HG03378 (cell line): Measurements from ENCODE around the gene BORCS6.
"Not testable (repeated sequence)": the region's sequence is repeated elsewhere in the genome, so short reads cannot be mapped to it uniquely, and the experiment has no call there.

Experiments
- ATAC-seq: cut with Tn5 transposase; IDR thresholded peaks from one replicate; pipeline ENCODE4 v1.9.1; 2021; ENCODE audit warnings: mild to moderate bottlenecking, moderate library complexity; ENCODE audit not compliant: unreplicated experiment

Gene BORCS6

DNA sequence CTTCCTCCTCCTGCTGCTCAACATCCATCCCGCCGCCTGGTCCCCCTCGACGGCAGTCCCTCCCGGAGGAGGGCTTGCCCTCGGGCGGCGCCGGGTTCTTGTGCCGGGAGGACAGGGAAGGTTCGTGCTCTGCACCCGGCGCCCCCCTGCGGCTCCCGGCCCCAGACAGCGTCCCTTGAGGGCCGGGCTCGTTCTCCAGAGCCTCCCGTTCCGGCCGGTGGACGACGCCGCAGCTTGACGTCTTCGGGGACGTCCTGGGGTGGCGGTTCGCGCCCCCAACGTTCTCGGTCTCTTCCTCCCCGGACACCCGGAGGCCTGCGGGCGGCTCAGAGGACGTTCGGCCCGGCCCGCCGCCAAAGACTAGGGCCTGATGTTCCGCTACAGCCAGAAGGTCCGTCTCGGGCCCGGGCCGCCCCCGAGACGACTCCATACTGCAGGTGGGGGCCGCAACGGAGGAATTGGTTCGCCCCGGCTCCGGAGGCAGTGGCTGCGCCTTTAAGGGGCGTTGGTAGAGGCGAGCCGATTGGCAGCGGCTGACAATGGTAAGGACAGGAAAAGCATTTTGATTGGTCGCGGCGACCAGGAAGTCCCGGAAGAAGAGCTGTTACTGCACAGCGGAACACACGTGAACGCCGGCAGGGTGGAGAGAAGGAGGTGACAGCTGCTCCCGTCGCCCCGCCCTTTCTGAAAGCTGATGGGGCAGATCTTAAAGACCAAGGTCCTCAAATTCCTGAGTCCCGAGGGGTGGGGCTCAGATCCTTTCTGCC, at the start of gene BORCS6:
Gene BORCS6 (minus strand): TSS at position 470 of the 767 bp plus-strand sequence. CDS start 40 bp downstream, at position 430.
- peak; percentile 45 for ATAC-seq

DNA sequence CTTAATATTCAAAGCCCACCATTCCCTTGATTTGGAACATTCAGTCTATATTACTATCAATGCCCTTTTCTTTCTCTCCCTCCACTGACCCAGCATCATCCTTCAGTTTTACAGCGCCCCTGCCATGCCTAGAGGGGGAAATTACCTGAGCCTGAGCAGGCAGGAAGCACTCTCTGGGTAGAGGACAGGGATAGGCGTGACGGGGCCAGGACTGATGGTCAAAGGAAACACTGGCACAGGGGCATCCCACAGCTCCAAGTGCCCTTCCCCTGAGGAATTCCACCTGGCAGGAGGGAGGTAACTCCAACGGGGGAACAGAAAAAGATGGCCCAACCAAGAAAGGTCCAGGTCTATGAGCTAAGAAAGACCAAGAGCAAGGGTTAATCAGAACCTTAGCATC, 47.9 kb upstream of the BORCS6 start:
- no peak for ATAC-seq

GRCh38 chr17:8237175-8237574, 47.2 kb upstream of the BORCS6 start:
- ATAC-seq = no peak

DNA sequence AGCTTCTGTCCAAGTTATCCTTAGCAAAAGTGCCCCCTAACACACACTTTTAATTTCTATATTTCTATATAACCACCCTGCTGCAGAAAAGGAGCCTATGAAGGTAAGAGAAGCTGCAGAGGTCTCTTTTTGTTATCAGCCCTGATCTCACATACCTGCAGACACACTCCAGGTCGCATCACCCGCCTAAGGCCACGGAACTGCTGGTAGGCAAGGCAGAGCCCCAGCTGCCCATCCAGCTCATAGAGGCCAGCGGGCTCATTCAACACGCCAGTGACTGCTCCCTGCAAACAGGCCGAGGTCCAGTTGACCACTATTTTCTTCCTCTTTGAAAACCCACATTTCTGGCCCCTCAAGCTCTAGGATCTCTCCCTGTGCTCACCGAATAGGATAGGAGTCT, 45.7 kb upstream of the BORCS6 start:
- ATAC-seq = no peak

DNA sequence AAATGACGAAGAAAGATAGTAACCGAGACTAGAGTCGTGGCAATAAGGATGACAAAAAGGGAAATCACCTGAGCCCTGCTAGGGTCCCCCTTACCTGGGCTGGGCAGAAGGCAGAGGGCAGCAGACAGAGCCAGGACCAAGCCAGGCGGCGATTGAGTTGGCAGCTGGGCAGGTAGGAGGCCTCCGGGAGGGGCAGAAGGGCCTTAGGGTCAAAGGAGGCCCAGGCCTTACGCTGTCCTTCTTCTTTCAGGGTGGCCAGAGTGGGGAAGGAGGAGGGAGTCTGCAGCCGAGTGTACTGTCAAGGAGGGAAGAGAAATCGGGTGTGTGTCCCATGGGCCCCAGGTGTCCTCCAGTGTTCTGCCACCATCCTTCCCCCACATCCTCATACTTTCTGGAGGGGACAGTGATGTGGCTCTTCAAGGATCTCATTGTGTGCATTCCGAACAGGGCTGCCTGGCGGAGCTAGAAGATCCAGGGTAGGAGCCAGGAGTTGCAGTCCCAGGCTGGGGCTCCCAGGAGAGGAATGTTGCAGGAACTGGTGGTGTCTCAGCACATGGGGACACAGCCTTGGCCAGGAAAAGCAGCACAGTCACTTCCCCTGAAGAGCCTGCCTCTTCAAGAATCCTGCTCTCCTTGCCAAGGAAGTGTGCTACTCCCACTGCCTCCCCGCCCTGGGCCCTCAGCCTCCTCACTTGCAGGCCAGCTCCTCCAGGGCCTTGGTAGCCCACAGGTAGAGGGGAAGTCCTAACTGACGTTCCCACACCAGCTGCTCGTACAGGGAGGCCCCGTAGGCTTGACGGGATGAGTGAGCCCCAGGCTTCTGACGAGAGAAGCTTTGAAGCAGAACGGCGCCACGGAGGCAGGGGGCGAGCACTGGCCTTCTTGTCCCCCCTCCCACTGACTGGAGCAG, 44.6 kb upstream of the BORCS6 start:
- no peak for ATAC-seq

DNA sequence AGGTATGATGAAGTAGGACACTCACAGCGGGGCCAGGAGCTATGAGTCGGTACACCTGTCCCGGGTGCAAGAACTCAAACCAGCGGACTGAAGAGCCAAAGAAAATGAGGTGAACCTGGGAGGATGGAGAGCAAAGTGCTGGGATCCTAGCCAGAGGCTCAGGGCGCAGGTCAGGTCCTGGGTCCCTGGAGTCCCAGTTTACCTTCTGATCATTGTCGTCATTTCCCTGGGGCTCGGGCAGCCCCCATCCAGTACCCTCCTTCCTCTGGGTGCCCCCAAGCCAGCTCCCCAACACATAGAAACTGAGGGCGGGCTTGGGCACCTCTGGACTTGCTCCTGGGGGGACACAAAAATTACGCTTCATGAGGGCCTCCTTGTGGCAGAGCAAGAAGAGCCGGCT, 41.7 kb upstream of the BORCS6 start:
- no peak for ATAC-seq

- no peak for ATAC-seq
Observed at GRCh38 chr17:8227238-8227581, 37.2 kb upstream of the BORCS6 start.

GRCh38 chr17:8226536-8227237, 36.7 kb upstream of the BORCS6 start:
- no peak for ATAC-seq

DNA sequence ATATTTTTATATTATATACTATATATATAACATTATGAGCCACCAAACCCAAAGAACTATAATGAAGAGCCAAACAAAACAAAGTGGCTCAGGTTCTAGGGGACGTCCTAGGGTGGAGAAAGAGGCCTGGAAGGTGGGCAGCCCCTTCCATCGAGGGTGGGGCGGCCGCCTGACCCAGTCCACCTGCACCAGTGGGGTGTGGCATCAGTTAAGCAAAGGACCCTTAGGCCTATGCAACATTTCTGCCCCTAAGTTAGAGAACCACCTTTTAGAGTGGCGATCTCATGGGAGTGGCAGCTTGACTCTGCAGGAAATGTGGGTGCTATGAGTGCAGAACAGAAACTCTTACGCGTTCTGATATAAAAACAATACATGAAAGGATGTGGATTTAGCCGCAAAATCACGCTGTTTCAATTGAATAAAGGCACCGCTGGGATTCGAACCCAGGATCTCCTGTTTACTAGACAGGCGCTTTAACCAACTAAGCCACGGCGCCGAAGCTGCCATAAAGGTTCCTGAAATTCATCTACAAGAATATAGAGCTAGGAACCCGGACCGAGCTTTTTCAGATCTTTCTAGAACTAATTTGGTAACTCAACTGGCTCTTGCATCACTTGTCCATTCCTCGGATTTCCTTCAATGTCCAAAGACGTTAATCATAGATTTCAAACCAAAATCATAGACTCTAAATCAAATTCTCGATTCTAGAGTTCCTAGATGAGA, 36.0 kb upstream of the BORCS6 start:
- ATAC-seq = no peak

- ATAC-seq = no peak
Observed at GRCh38 chr17:8224891-8225812, 35.2 kb upstream of the BORCS6 start.

DNA sequence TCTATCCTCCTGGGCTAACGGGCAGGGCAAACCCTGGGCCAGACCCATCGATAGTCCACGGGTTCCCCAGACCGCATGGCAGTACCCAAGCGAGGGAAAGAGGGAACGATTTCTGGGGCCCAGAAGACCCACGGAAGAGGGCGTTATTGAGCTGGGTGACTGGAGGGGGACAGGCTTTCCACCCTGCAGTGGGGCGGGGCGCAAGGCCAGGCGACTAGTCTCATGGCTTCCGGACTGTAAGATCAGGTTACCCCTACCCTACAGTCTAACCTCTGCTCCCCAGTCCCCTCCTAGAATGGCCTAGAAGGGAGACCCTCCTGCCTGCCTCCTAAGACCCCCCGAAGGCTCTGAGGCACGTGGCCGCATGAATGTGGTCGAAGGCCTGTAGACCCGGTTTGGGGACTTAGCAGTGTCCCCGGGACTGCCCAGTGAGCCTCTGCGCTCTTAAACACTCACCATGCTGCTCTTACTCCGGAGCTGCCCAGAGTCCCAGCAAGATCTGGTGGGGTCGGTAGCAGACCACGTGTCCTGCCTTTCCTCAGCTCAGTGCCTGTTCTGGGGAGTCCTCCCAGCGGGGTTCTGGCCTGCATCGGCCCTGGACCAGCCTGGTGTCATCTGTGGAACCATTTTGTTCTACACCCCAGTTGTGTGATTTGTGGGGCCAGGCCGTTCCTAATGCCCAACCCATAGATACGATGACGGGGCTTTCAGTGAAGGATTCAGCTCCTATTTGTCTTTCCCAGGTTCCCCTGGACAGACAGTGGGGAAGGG, 33.6 kb upstream of the BORCS6 start:
- no peak for ATAC-seq

GRCh38 chr17:8222630-8223355, 32.8 kb upstream of the BORCS6 start:
- ATAC-seq = peak; percentile 34

DNA sequence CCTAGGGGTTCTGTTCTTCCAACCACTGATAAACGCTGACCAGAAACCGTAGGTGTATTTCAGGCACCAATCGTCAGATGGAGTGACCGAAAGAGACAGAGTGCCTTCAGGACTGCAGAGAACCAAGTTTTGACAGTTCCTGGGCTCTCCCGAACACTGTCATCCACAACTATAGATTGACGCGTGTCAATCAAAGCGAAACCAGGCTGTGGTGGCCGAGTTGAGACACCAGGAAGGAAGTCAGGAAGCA, 32.3 kb upstream of the BORCS6 start:
- ATAC-seq = peak; percentile 29

DNA sequence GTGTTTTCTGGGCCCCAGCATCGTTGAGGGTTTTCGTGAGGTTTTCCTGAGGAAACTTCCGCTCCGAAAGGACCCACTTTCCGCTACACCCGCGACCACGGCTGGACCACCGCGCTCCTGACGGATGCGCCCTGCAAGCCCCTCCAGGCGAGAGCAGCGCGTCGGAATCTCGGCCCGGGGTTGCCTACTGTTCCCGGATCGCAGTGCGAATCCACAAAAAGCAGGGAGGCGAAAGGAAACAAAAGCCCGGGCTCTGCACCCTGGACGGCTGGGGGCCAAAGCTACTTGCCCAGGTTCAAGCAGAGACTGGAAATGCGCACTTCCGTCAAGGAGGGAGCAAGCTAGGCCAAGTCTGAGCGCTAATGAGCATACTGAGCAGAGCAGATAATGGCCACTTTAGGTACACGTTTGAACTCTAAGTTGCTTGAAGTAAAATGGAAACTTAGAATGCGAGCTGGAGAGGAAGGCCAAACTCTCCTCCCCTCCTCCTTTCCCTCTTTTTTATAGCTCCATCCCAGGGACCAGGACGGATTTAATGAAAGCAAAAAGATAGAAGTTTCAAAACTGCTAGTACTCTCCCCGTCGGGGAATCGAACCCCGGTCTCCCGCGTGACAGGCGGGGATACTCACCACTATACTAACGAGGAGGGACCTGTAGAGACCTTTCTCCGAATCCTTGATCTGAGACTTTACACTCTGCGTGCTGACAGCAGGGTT, 31.8 kb upstream of the BORCS6 start:
- ATAC-seq = peak; percentile 45

DNA sequence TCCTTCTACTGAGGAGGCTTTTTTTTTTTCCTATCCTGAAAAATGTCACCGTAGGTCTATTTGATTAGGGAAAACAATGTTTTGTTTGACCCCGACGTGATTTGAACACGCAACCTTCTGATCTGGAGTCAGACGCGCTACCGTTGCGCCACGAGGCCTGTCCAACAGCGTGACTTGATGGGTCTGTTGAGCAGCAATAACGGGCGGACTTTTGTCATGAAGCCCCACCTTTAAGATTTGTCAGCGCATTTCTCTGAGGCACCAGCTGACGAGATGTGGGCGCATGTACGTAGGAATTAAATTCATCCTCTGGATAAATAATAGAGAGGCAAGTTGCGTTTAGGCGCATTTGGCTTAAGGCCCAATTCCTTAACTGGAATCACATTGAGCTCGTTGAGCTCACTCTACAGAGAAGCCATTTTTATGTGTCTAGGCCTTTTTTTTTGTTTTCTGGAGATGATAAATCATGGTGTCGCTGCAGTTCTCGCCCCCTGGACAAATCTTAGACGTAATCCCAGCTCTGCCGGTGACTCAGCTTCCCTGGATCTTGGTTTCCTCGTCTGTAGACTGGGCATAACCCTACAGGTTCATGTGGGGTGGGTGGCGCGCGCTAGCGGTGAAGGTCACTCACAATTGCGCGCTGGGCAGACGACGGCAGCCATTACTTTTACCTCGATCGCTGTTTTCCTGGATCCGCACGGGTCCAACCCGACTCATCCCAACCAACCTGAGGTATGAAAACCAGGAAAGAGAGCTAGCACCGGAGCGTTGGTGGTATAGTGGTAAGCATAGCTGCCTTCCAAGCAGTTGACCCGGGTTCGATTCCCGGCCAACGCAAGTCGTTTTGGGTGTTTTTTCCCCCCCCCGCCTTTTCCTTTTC, 31.0 kb upstream of the BORCS6 start:
- no peak for ATAC-seq

- ATAC-seq = not testable (repeated sequence)
Observed at GRCh38 chr17:8214000-8214399, 24.0 kb upstream of the BORCS6 start.
